ENCODE results near the gene HTD2.

Gene HTD2

GRCh38 chr3:58296843-58297242 is 9.5 kb upstream of the HTD2 start:
- H3K79me2 ChIP-seq (ENCODE audit: insufficient read depth, low read depth), result no peaks in the 10 kb centered on the region
- no peaks in the 10 kb centered on the region for H3K4me1 ChIP-seq (ENCODE audit: low read depth, poor library complexity, severe bottlenecking)
- H3K4me3 ChIP-seq (IDR thresholded peaks at IDR 0.05; ENCODE audit: insufficient read depth, low read depth, low read length), result no peak overlapping the region
- no peak overlapping the region for H2AFZ ChIP-seq (ENCODE audit: low read depth)
- TF ChIP-seq CTCF (conservative IDR thresholded peaks at IDR 0.05; ENCODE audit: low read depth, low read length), result no peak
- H4K20me1 ChIP-seq (ENCODE audit: insufficient read depth), result no peaks in the 10 kb centered on the region
- no peaks in the 10 kb centered on the region for H3K36me3 ChIP-seq (ENCODE audit: insufficient read depth)
- no peak overlapping the region for H3K27ac ChIP-seq
- no peaks in the 10 kb centered on the region for H3K27me3 ChIP-seq (ENCODE audit: insufficient read depth, low read depth)
- no peak overlapping the region for H3K4me2 ChIP-seq
- no peak overlapping the region for H3K9ac ChIP-seq

- H3K27me3 ChIP-seq (ENCODE audit: insufficient read depth, low read depth), result no peaks in the 10 kb centered on the region
- no peak for TF ChIP-seq CTCF (conservative IDR thresholded peaks at IDR 0.05; ENCODE audit: low read depth, low read length)
- H3K9ac ChIP-seq, result no peak overlapping the region
- no peaks in the 10 kb centered on the region for H3K36me3 ChIP-seq (ENCODE audit: insufficient read depth)
- H4K20me1 ChIP-seq (ENCODE audit: insufficient read depth), result no peaks in the 10 kb centered on the region
- no peak overlapping the region for H3K4me3 ChIP-seq (IDR thresholded peaks at IDR 0.05; ENCODE audit: insufficient read depth, low read depth, low read length)
- no peak overlapping the region for H3K4me2 ChIP-seq
- H3K27ac ChIP-seq, result no peak overlapping the region
- no peak overlapping the region for H2AFZ ChIP-seq (ENCODE audit: low read depth)
- H3K4me1 ChIP-seq (ENCODE audit: low read depth, poor library complexity, severe bottlenecking), result no peaks in the 10 kb centered on the region
- no peaks in the 10 kb centered on the region for H3K79me2 ChIP-seq (ENCODE audit: insufficient read depth, low read depth)
These were observed 8.1 kb upstream of the HTD2 start for GRCh38 chr3:58298190-58298589.

GRCh38 chr3:58299075-58299474 is 7.2 kb upstream of the HTD2 start:
- Histone ChIP-seq H4K20me1 (ENCODE audit: insufficient read depth) (no peaks in the 10 kb centered on the region), H3K27me3 (ENCODE audit: insufficient read depth, low read depth) (no peaks in the 10 kb centered on the region), H3K4me2 (no peak overlapping the region), H3K36me3 (ENCODE audit: insufficient read depth) (no peaks in the 10 kb centered on the region), H3K79me2 (ENCODE audit: insufficient read depth, low read depth) (no peaks in the 10 kb centered on the region), H3K27ac (no peak overlapping the region), H2AFZ (ENCODE audit: low read depth) (no peak overlapping the region), H3K4me1 (ENCODE audit: low read depth, poor library complexity, severe bottlenecking) (no peaks in the 10 kb centered on the region), H3K9ac (no peak overlapping the region), H3K4me3 (IDR thresholded peaks at IDR 0.05; ENCODE audit: insufficient read depth, low read depth, low read length) (no peak overlapping the region)
- no peak for TF ChIP-seq CTCF (conservative IDR thresholded peaks at IDR 0.05; ENCODE audit: low read depth, low read length)

GRCh38 chr3:58299839-58300516 is 6.3 kb upstream of the HTD2 start:
- Histone ChIP-seq H3K9ac (no peak overlapping the region), H3K79me2 (ENCODE audit: insufficient read depth, low read depth) (no peaks in the 10 kb centered on the region), H3K4me2 (no peak overlapping the region), H3K4me1 (ENCODE audit: low read depth, poor library complexity, severe bottlenecking) (no peaks in the 10 kb centered on the region), H3K36me3 (ENCODE audit: insufficient read depth) (no peaks in the 10 kb centered on the region), H2AFZ (ENCODE audit: low read depth) (no peak overlapping the region), H3K27ac (no peak overlapping the region), H3K4me3 (IDR thresholded peaks at IDR 0.05; ENCODE audit: insufficient read depth, low read depth, low read length) (no peak overlapping the region), H4K20me1 (ENCODE audit: insufficient read depth) (no peaks in the 10 kb centered on the region), H3K27me3 (ENCODE audit: insufficient read depth, low read depth) (no peaks in the 10 kb centered on the region)
- peak; percentile 54 for TF ChIP-seq CTCF (conservative IDR thresholded peaks at IDR 0.05; ENCODE audit: low read depth, low read length)

Measured in KMS-11 (cell line).